GM21737 (cell line): Measurements from ENCODE around the gene PKNOX2.
A peak's percentile ranks its signal among the peaks of the same experiment; 100 is the strongest.

Experiments used
- ATAC-seq: cut with Tn5 transposase; IDR thresholded peaks from one replicate; pipeline ENCODE4 v1.9.1; 2021; ENCODE audit warnings: mild to moderate bottlenecking, moderate library complexity; ENCODE audit not compliant: unreplicated experiment

PKNOX2 gene, protein sequence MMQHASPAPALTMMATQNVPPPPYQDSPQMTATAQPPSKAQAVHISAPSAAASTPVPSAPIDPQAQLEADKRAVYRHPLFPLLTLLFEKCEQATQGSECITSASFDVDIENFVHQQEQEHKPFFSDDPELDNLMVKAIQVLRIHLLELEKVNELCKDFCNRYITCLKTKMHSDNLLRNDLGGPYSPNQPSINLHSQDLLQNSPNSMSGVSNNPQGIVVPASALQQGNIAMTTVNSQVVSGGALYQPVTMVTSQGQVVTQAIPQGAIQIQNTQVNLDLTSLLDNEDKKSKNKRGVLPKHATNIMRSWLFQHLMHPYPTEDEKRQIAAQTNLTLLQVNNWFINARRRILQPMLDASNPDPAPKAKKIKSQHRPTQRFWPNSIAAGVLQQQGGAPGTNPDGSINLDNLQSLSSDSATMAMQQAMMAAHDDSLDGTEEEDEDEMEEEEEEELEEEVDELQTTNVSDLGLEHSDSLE

DNA sequence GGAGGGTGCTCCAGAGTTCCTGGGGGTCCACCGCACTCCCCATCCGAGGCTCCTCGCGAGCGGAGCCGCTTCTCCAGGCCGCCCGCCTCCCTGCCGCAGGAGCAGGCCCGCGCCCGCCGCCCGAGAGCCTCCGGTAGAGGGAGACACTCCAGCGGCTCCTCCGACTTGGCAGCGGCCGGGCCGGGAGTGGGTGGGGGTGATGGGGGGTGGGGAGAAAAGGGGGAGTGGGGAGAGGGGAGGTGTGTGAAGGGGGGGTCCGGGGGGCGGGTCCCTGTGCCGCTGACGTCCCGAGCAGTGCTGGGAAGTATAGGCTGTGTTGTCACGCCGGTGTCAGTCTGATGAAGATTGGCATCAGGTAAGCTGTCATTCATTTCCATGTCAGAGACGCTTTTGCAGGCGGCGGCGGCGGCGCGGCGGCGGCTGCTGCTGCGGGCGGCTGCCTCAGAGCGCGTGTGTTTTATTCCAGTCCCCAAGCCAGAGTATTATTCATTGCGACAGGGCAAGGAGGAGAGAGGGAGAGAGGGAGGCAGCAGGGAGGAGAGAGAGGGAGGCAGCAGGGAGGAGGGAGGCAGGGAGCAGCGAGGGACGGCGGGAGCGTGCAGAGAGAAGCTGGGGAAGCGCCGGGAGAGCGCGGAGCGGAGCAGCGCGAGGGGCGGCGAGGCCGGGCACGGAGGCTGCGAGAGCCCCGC, at the start of gene PKNOX2:
PKNOX2 (plus strand) TSS at position 330 of the 689 bp plus-strand sequence. CDS start 186,555 bp downstream, outside the sequence.
- ATAC-seq = no peak

GRCh38 chr11:125117429-125117828, 47.1 kb upstream of the PKNOX2 start:
- ATAC-seq = no peak

DNA sequence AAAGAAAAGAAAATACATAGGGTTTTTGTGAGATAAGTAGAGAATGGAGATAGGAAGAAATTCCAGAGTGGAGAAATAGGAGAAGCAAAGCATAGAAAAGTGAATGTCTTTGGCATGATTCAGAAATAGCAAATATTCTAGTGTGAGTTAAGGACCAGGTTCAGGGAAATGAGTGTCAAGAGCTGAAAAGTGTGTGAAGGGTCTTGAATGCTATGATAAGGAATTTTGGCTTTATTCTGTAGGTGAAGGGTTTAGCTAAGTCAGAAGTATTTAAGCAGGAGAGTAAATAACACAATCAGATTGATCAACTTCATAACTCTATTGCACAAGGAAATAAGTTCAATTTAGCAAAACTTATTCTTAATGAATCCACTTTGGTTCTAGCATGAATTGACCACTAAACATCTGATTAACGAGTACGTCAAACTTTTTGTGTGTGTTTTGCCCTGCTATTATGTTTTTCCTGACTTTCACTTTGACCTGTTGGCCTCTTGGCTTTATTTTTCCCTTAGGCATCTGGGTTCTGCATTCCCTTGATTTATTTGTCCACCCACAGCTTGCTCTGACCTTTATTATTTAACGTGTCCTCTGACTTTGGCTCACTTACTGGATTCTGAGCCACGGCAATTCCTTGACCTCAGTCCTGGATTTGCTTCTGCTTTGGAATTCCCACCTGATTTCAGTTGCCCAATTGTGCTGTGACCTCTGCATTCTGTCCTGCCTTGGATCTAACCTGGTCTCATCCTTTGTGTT, 41.2 kb upstream of the PKNOX2 start:
- ATAC-seq = no peak

- ATAC-seq = peak; percentile 83
Measured at GRCh38 chr11:125123947-125124617, 40.5 kb upstream of the PKNOX2 start.

GRCh38 chr11:125124618-125124992, 39.9 kb upstream of the PKNOX2 start:
- no peak for ATAC-seq

- no peak for ATAC-seq
Measured at GRCh38 chr11:125128450-125128849, 36.1 kb upstream of the PKNOX2 start.

GRCh38 chr11:125129316-125129993, 35.1 kb upstream of the PKNOX2 start:
- no peak for ATAC-seq

DNA sequence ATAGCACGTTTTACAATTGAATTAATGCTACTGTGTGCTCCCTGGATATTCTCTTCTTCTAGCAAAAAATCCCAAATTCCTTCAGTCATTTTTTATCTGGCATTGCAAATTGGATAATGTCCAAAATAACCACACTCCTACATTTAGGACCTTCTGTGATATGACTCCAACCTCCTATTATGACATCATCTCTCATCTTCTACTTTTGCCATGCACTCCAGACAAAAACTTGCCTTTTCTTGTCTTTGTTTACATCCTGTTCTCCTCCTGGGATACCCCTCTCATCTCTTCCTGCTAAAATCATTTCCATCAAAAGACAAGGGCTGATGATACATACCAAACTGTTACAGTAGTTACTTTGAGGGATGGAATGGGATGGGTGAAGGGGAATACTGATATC, 32.5 kb upstream of the PKNOX2 start:
- no peak for ATAC-seq

GRCh38 chr11:125132596-125132995, 32.0 kb upstream of the PKNOX2 start:
- no peak for ATAC-seq

DNA sequence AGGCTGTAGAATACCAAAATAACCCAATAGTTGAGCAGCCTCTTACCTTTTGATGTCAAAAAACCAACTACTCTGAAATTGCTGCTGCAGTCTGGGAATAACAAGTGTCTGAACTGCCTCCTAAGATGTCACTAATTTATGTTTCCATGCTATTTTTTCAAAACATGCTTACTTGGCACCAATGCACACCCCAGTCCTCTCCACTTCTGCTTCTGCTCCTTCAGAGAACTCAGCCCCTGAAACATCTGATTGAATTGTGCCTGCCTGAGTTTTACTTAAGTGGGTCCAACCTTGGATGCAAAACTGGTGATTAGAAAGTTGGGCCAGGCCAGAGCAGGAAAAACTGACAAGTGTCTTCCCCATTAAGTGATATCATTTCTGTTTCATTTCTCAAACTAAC, 28.6 kb upstream of the PKNOX2 start:
- no peak for ATAC-seq

- ATAC-seq = no peak
Measured at GRCh38 chr11:125138966-125139365, 25.6 kb upstream of the PKNOX2 start.

DNA sequence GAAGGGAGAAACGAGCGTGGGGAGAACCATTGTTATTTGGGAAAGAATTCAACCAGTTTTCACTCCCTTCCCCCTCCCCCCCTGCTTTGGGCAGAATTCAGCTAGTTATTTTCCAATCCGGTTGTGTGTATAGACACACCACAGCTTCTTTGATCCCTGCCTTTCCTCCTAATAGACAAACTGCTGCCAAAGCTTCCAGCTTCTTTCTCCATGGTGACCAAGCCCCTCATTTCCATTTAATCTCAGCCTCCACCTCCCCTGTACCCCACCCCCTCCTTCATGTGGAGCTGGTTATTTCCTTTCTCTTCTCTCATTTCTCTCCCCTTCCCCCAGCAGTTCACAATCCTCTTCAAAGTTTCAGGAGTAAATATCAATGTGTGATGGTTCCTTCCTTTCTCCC, 24.8 kb upstream of the PKNOX2 start:
- ATAC-seq = no peak

- ATAC-seq = no peak
Measured at GRCh38 chr11:125140233-125140632, 24.3 kb upstream of the PKNOX2 start.

- no peak for ATAC-seq
Measured at GRCh38 chr11:125141178-125141577, 23.4 kb upstream of the PKNOX2 start.

- ATAC-seq = peak; percentile 80
Measured at GRCh38 chr11:125141686-125142535, 22.6 kb upstream of the PKNOX2 start.

DNA sequence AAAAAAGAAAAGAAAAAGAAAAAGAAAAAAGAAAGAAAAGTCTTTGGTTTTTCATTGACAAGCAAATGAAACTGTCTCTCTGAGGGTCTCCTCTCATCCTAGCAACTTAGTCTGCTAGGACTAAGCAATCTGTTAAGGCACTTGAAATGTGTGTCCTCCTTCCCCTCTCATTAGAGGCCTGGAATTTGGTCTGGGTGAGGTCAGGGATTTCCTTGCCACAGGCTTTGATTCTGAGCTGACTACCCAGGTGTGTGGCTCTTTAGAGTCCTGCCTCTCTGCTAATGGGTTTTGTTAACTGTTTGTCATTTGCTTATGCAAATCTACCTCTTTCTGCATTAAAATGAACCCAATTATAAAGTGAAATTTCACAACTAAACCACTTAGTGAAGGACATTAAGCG, 18.3 kb upstream of the PKNOX2 start:
- no peak for ATAC-seq

DNA sequence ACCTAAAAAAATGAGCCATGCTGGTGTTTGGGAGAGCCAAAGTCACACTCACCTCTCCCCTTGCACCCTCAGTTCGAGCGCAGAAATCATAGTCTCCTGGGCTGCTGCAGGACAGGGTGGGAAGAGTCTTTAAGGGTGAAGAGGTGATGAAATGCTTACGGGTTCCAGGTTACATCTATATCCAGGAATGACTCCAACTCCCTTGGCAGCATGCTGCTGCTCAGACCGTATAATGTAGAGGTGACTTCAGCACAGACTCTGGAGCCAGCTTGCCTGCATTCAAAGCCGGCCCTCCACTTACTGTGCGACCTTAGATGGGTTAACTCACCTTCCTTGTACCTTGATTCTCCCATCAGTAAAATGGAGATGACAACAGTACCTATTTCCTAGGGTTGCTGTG, 17.3 kb upstream of the PKNOX2 start:
- no peak for ATAC-seq

DNA sequence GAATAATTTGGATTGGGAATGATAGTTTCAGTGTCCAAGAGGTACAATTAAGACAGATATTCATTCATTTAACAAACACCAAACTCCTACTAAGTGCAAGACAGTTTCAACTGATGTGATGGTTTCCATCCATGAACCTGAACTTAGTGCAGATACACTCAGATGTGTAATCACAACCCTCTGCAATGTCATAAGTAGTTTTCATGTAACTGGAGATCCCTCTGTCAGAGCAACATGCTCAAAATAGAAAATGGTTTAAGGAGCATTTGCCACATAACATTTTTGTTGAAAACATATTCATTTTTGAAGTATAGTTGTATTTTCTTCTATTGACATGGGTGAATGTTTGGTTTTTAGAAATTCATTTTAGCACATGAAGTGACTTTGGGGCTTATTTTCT, 16.5 kb upstream of the PKNOX2 start:
- no peak for ATAC-seq

- no peak for ATAC-seq
Measured at GRCh38 chr11:125148743-125149142, 15.8 kb upstream of the PKNOX2 start.
